DLD1 (cell line): ENCODE measurements around the gene PDIA5.

Experiments used
- in situ Hi-C: cut with HindIII; loops from 2 replicates; pipeline ENCODE4 v1.10.0; 2017; ENCODE audit warnings: low sequenced_read_pairs

Gene PDIA5

DNA sequence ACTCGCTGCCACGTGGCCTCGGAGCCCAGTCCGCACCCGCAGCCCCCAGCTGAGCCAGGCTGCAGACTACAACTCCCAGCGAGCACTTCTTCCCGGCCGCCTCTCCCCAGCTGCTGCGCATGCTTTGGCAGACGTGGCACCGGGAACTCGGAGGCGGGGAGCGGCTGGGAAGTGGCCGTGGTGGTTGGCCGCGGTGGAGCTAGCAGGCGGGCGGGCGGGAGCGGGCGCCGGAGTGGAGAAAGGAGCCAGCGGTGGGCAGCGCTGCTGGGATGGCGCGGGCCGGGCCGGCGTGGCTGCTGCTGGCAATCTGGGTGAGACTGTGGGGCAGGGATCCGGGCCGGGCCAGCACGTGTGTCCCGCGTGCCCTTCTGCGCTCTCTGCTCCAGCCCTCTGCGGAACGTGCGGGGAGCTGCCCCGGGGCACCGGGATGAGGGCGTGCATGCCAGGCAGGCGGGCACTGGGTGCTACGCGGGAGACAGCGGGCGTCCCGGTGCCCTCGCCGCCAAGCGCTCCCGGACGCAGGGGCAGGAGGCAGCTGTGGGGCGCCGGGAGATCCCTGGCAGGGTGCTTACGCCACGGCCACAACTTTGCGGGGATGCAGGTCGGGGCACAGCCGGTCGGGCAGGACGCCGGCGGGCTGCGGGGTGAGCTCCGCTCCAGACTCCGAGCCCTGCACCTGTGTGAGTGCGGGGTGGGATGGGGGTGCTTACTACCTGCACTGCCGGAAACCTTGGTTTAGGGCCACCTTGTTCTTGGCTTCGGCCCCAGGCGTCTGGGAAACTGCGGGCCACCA, at the start of gene PDIA5:
PDIA5 (plus strand) TSS at position 130 of the 793 bp plus-strand sequence; CDS start at position 270, 140 bp downstream.
- in situ Hi-C loops = no loop called here

GRCh38 chr3:123018683-123019082, 48.1 kb upstream of the PDIA5 start:
- in situ Hi-C loops = no loop called here

- in situ Hi-C loops = no loop called here
Measured at GRCh38 chr3:123019161-123019560, 47.7 kb upstream of the PDIA5 start.

- in situ Hi-C loops = no loop called here
Measured at GRCh38 chr3:123019591-123019990, 47.2 kb upstream of the PDIA5 start.

- in situ Hi-C loops = loop anchor here (10.0 kb wide), 1 partner anchor 56 kb away; no protein-coding TSS in a partner anchor
Measured at GRCh38 chr3:123020709-123021108, 46.1 kb upstream of the PDIA5 start.

DNA sequence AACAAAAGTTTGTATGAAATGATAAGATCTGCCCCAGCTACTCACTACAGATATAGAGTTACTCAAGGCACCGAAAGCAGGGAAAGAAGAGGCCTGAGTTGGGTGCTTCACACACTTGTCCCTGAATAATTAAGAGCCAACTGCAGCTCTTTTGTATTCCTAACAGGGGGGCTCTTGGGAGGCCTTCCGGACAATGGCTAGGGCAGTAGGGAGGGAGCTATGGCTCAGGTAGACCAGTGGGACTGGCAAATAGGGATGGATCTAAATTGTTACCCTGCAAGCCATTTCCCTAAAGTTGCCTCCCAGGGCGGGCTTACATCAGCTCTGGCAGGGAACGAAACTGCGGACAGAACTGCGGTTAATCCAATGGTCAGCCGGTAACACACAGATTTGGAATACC, 45.4 kb upstream of the PDIA5 start:
- in situ Hi-C loops = loop anchor here (10.0 kb wide), 1 partner anchor 57 kb away; no protein-coding TSS in a partner anchor

DNA sequence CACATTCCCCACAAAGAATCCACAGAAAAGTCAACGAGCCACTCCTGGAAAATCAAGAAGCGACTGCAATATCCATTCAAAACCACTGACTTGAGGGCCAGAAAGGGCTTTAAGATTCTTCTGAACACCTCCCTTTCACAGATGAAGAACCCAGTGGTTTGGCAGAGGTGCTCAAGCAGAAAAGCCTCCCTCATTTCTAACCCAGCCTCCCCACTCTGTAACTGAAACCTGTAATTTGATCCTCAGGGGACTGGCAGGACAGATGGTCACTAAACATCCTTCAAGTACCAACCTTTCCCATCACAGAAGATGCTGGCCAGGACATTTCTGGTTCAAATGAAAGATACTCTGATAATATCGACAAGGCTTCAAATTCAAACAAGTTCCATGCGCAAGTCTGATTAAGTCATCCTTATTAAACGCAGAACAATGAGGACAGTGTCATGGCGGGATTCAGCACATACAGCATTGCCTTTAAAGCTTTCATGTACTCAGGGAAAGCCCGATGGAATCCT, 44.8 kb upstream of the PDIA5 start:
- in situ Hi-C loops = loop anchor here (10.0 kb wide), 1 partner anchor 57 kb away; no protein-coding TSS in a partner anchor

DNA sequence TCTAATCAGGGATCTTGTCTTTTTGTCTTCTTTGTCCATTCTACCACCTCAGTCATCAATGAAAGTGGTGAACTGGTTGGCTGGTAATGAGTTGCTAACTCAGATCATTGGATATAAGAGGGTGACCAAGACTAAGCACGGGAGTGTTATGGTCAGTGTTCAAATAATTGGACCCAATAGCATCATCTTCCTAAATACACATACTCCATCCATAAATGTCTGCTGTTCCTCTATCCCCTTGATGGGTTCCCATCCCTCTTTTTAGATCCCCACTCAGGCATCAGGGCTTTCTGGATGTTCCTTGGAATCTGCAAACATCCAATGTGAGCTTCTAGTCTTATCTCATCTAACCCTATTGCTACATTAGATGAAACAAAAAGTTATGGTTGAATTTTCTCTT, 42.8 kb upstream of the PDIA5 start:
- in situ Hi-C loops = loop anchor here (10.0 kb wide), 1 partner anchor 59 kb away; no protein-coding TSS in a partner anchor

DNA sequence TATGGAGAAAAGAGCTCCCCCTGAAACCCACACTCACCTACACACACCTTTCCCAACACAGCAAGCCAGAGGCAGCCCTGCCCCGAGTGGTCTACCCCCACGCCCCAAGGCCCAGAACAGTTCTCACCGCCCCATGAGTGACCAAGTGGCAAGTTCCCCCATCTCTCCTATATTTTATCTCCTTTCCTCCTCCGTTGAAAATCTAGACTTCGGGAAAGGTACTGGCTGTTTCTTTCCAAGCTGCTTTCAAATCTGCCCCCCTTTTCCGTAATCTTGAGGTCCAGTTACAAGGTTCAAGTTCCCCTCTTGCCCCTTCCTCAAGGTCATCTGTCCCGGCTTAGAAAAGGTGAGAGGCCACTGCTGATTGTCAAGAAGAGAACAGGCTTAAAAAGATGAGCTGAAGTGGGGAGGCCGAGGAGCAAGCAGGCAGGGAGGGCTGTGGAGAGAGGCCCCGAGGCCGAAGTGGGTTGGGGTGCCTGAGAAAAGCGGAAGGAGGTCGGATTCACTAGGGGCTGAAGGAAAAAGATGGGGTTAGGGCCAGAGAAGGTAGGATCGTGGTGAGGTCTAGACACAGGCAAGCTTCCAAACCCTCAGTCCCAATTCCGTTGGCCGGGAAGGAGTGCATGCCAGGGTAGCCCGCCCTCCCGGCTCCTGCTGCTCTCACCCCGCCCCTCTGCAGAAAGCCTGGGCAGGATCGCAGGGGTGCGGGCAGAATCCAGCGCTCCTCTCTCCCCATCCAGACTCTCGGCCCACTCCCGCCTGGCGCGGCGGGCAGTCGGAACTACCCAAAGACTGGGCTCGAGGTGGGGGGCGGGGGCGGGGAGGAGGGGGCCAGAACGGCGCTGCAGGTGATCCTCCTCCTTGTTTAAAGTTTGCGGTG, 40.9 kb upstream of the PDIA5 start:
- in situ Hi-C loops = loop anchor here (10.0 kb wide), 1 partner anchor 61 kb away; no protein-coding TSS in a partner anchor

GRCh38 chr3:123026565-123027291, 40.1 kb upstream of the PDIA5 start:
- in situ Hi-C loops = loop anchor here (10.0 kb wide), 1 partner anchor 62 kb away; no protein-coding TSS in a partner anchor

DNA sequence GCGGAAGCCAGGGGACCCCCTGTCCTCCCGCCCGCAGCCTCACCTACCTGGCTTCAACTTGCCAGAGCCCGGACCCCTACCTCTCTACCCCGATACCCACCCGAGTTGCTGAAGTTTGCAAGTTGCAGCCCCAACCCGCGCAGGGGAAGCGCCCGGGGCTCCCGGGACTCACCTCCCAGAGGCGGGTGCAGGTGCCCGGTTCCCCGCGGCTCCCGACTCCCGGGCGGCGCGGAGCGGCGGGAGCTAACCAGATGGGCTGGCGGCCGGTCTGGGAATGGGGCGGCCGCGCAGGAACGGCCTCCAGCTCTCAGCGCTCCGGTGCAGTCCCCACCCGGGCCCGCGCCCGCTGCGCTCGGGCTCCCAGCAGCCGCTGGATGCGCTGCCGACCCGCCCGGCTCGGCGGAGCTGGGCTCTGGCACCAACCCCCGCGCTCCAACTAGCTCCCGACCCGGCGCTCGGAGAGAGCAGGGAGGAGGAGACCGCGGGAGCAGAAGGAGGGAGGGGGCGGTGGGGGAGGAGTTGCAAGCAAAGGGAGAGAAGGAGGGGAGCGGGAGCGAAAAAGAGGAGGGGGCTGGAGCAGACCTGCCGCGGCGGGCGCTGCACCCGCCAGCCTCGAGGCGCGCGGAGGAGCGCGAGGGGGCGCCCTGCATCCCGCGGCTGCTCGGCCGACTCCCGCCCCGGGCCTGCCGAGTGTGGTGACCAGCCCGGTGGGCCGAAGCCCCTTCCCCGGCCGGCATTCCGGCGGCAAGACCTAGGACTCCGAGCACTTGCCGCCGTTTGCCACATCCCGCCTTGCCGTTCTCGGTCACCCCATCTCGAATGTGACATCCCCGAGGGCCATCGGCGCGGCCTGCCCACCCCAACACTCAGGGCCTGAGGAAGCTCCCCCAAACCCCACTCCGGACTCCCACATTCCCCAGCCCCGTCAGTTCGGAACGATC, 39.3 kb upstream of the PDIA5 start, which contains the start of gene SEMA5B:
SEMA5B (minus strand) TSS at position 472 of the 941 bp plus-strand sequence. CDS start 66,500 bp downstream, outside the sequence.
- in situ Hi-C loops = loop anchor here (10.0 kb wide), 1 partner anchor 63 kb away; no protein-coding TSS in a partner anchor

GRCh38 chr3:123028233-123028828, 38.5 kb upstream of the PDIA5 start:
- in situ Hi-C loops = loop anchor here (10.0 kb wide), 1 partner anchor 64 kb away; no protein-coding TSS in a partner anchor

- in situ Hi-C loops = no loop called here
Measured at GRCh38 chr3:123031051-123031450, 35.8 kb upstream of the PDIA5 start.

DNA sequence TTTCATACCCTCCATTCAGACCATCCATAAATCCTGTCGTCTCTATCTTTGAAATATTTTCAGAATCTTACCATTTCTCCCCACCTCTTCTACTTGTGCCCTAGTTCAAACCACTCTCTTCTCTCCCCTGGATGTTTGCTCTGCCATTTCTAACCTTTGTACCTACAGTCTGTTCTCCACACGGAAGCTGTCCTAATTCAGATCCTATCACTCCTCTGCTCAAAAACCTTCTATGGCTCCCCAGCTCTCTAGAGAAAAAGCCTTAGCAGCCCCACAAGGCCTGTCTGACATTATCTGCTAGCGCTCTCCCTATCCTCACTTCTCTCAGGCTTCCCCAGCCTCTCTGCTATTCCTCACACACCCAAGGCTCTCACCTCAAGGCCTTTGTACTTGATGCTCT, 34.8 kb upstream of the PDIA5 start:
- in situ Hi-C loops = no loop called here

DNA sequence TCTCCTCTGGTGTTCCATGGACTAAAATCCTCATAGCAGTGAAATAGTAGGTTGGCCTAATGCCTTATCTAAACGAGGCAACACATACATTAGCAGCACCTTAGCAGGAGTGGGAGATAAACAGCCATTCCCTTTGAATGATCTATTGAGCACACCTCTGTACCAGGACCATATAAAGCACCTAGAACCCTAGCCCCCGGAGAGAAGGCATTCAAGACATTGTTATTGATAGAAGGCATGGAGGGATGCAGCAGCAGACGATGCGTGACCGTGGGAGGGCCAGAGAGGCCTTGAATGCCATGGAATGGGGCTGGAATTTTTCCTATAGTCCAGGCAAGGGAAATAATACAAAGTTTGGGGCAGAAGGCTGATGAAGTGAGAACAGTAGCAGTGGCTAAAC, 32.7 kb upstream of the PDIA5 start:
- in situ Hi-C loops = no loop called here

- in situ Hi-C loops = no loop called here
Measured at GRCh38 chr3:123034996-123035395, 31.8 kb upstream of the PDIA5 start.

GRCh38 chr3:123036352-123037014, 30.3 kb upstream of the PDIA5 start:
- in situ Hi-C loops = no loop called here

GRCh38 chr3:123037015-123037375, 29.8 kb upstream of the PDIA5 start:
- in situ Hi-C loops = no loop called here
